Ecto neural progenitor cell (in vitro differentiated cells): Measurements from ENCODE around the gene SLC6A20.
A peak's percentile ranks its signal among the peaks of the same experiment; 100 is the strongest.

Experiments
- DNase-seq: peaks from one replicate; pipeline ENCODE4 v3.0.0-alpha.2; 2018; ENCODE audit warnings: low spot score

SLC6A20 gene

GRCh38 chr3:45795882-45796765 is at the start of gene SLC6A20:
Gene SLC6A20, minus strand, starts transcription at chr3:45796536. Its CDS starts 117 bp downstream, at chr3:45796419.
- peak; percentile 72 for DNase-seq

GRCh38 chr3:45844616-45845015 is 48.3 kb upstream of the SLC6A20 start:
- DNase-seq = no peak

GRCh38 chr3:45842851-45843625 is 46.7 kb upstream of the SLC6A20 start:
- no peak for DNase-seq

GRCh38 chr3:45841757-45842491 is 45.6 kb upstream of the SLC6A20 start, which contains the start of gene LZTFL1:
Gene LZTFL1, minus strand, starts transcription at chr3:45842119. Its CDS starts 128 bp downstream, at chr3:45841991.
- DNase-seq = peak; percentile 91

GRCh38 chr3:45841420-45841756 is 45.1 kb upstream of the SLC6A20 start:
- no peak for DNase-seq

GRCh38 chr3:45838466-45838865 is 42.1 kb upstream of the SLC6A20 start:
- DNase-seq = no peak

GRCh38 chr3:45832699-45833098 is 36.4 kb upstream of the SLC6A20 start:
- no peak for DNase-seq

- DNase-seq = no peak
These were observed 33.8 kb upstream of the SLC6A20 start for GRCh38 chr3:45830121-45830520.

- DNase-seq = no peak
These were observed 30.6 kb upstream of the SLC6A20 start for GRCh38 chr3:45826908-45827307.

GRCh38 chr3:45826321-45826720 is 30.0 kb upstream of the SLC6A20 start:
- DNase-seq = no peak

- DNase-seq = no peak
These were observed 24.8 kb upstream of the SLC6A20 start for GRCh38 chr3:45821127-45821526.

GRCh38 chr3:45819543-45819942 is 23.2 kb upstream of the SLC6A20 start:
- no peak for DNase-seq

GRCh38 chr3:45817831-45818522 is 21.6 kb upstream of the SLC6A20 start:
- DNase-seq = no peak

- DNase-seq = no peak
These were observed 20.2 kb upstream of the SLC6A20 start for GRCh38 chr3:45816544-45816943.

GRCh38 chr3:45814322-45814721 is 18.0 kb upstream of the SLC6A20 start:
- no peak for DNase-seq

- no peak for DNase-seq
These were observed 11.6 kb upstream of the SLC6A20 start for GRCh38 chr3:45807681-45808540.

GRCh38 chr3:45807133-45807532 is 10.8 kb upstream of the SLC6A20 start:
- DNase-seq = no peak

GRCh38 chr3:45806072-45806471 is 9.7 kb upstream of the SLC6A20 start:
- DNase-seq = no peak

- no peak for DNase-seq
These were observed 7.1 kb upstream of the SLC6A20 start for GRCh38 chr3:45803252-45803935.

- no peak for DNase-seq
These were observed 5.8 kb upstream of the SLC6A20 start for GRCh38 chr3:45802146-45802545.
